ENCODE measurements around the gene FAM209A. TPM values are rescaled to one million over a fixed set of nuclear protein-coding genes. Genes with fewer than 3 reads are reported as not detected.

Gene FAM209A
- total RNA-seq, result not detected in 2 replicates

GRCh38 chr20:56524444-56524843 lies at the start of gene FAM209A:
FAM209A (plus strand) TSS chr20:56524744; CDS start chr20:56524809, 65 bp downstream.

GRCh38 chr20:56532946-56533345 lies 8.4 kb downstream of the FAM209A start, which contains the start of gene FAM209B:
FAM209B (plus strand) TSS chr20:56533246; CDS start chr20:56533342, 96 bp downstream.

Other genes starting within 250 kb of the FAM209A start
- gene FAM210B, start 165.8 kb upstream of the FAM209A start, total RNA-seq, result 44.0 and 50.2 TPM in 2 replicates
- 3.9 and 4.9 TPM in 2 replicates for gene AURKA, start 132.5 kb upstream of the FAM209A start, total RNA-seq
- 24.8 and 26.4 TPM in 2 replicates for gene CSTF1, start 132.1 kb upstream of the FAM209A start, total RNA-seq
- gene CASS4, start 112.5 kb upstream of the FAM209A start, total RNA-seq, result 2.8 and 4.0 TPM in 2 replicates
- gene RTF2, start 56.1 kb upstream of the FAM209A start, total RNA-seq, result 46.0 and 49.7 TPM in 2 replicates
- not detected in 2 replicates for gene FAM209B, start 8.5 kb downstream of the FAM209A start, total RNA-seq
- gene TFAP2C, start 104.6 kb downstream of the FAM209A start, total RNA-seq, result not detected in 2 replicates

Data from cardiac ventricle fibroblast (primary cell).